ENCODE results near the gene AOPEP. TPM values are rescaled to one million over a fixed set of nuclear protein-coding genes. Genes with fewer than 3 reads are reported as not detected.

Gene AOPEP
- polyA plus RNA-seq, 1 of the 3 experiments (the other 2 are of a cell fraction): 54.6 TPM

GRCh38 chr9:94860678-94861588, 134.4 kb downstream of the AOPEP start:
- peaks cover 20 to 39% of the 10 kb centered on the region in 2 experiments for H3K4me1 ChIP-seq (ENCODE audit: control insufficient read depth in 1 of 2, insufficient read depth in 2 of 2, low read depth in 1 of 2, low read length in 1 of 2)
- no peaks in the 10 kb centered on the region for H3K9me3 ChIP-seq
- no peaks in the 10 kb centered on the region for H4K20me1 ChIP-seq (ENCODE audit: insufficient read depth)
- POLR2A ChIA-PET: interaction anchor here (0.5 kb wide), 1 partner anchor 645 kb away, joined by 3 read pairs; no protein-coding TSS in a partner anchor
- H3K36me3 ChIP-seq (replicated peaks in 1 of 2; ENCODE audit: control insufficient read depth in 1 of 2, insufficient read depth in 2 of 2, low read length in 1 of 2): no peaks in the 10 kb centered on the region
- peaks cover 5% of the 10 kb centered on the region for H3F3A ChIP-seq (replicated peaks; ENCODE audit: insufficient read depth)
- no peak overlapping the region for H2AFZ ChIP-seq (ENCODE audit: low read depth)
- no peaks in the 10 kb centered on the region for H3K9me2 ChIP-seq
- H3K27ac ChIP-seq (ENCODE audit: low read depth in 2 of 2, low read length in 1 of 2): no peak overlapping the region; a peak in 1 of 4 replicates
- peaks cover 13% of the 10 kb centered on the region for H3K79me2 ChIP-seq (ENCODE audit: insufficient read depth)
- H3K4me3 ChIP-seq (ENCODE audit: low read depth in 2 of 2, low read length in 1 of 2): no peak overlapping the region
- DNase-seq: no peak
- H3K27me3 ChIP-seq (ENCODE audit: insufficient read depth): no peaks in the 10 kb centered on the region
- TF ChIP-seq TEAD4 (IDR thresholded peaks at IDR 0.05; ENCODE audit: borderline replicate concordance, insufficient read depth) (no peak), POLR2AphosphoS5 (IDR thresholded peaks at IDR 0.05; ENCODE audit: low read depth, low read length) (no peak), RAD21 (IDR thresholded peaks at IDR 0.05; ENCODE audit: low read length) (no peak)
- CTCF ChIA-PET: interaction anchor here (1.2 to 1.4 kb wide), 2 partner anchors 9 to 78 kb away, joined by 3 read pairs; no protein-coding TSS in a partner anchor
- WGBS (ENCODE audit: low lambda C conversion rate): 92% methylated on average over 10 of the region's 10 CpGs
- no peak overlapping the region for H3K9ac ChIP-seq
- no peak overlapping the region for H3K4me2 ChIP-seq

- no peak overlapping the region for H3K9ac ChIP-seq
- no peaks in the 10 kb centered on the region for H3K36me3 ChIP-seq (replicated peaks in 1 of 2; ENCODE audit: control insufficient read depth in 1 of 2, insufficient read depth in 2 of 2, low read length in 1 of 2)
- 91% methylated on average over 11 of the region's 11 CpGs for WGBS (ENCODE audit: low lambda C conversion rate)
- POLR2A ChIA-PET: no interaction called here
- H3K79me2 ChIP-seq (ENCODE audit: insufficient read depth): peaks cover 13% of the 10 kb centered on the region
- H3K4me1 ChIP-seq (ENCODE audit: control insufficient read depth in 1 of 2, insufficient read depth in 2 of 2, low read depth in 1 of 2, low read length in 1 of 2): peaks cover 27 to 46% of the 10 kb centered on the region in 2 experiments
- H4K20me1 ChIP-seq (ENCODE audit: insufficient read depth): no peaks in the 10 kb centered on the region
- H3K27me3 ChIP-seq (ENCODE audit: insufficient read depth): no peaks in the 10 kb centered on the region
- no peaks in the 10 kb centered on the region for H3K9me2 ChIP-seq
- no peaks in the 10 kb centered on the region for H3K9me3 ChIP-seq
- H2AFZ ChIP-seq (ENCODE audit: low read depth): no peak overlapping the region
- no peak for TF ChIP-seq NRF1 (IDR thresholded peaks at IDR 0.05; ENCODE audit: low read depth, low read length)
- no peak for TF ChIP-seq CHD2 (IDR thresholded peaks at IDR 0.05; ENCODE audit: low read length, partially characterized antibody)
- no peak for TF ChIP-seq TCF12 (IDR thresholded peaks at IDR 0.05)
- no peak for TF ChIP-seq YY1 (IDR thresholded peaks at IDR 0.05; ENCODE audit: low read depth)
- no peak for TF ChIP-seq ELF1 (IDR thresholded peaks at IDR 0.05)
- no peak for TF ChIP-seq RCOR1 (IDR thresholded peaks at IDR 0.05; ENCODE audit: low read length)
- no peak for TF ChIP-seq RXRA (IDR thresholded peaks at IDR 0.05; ENCODE audit: borderline replicate concordance, low read depth)
- TF ChIP-seq, protein P1, sequence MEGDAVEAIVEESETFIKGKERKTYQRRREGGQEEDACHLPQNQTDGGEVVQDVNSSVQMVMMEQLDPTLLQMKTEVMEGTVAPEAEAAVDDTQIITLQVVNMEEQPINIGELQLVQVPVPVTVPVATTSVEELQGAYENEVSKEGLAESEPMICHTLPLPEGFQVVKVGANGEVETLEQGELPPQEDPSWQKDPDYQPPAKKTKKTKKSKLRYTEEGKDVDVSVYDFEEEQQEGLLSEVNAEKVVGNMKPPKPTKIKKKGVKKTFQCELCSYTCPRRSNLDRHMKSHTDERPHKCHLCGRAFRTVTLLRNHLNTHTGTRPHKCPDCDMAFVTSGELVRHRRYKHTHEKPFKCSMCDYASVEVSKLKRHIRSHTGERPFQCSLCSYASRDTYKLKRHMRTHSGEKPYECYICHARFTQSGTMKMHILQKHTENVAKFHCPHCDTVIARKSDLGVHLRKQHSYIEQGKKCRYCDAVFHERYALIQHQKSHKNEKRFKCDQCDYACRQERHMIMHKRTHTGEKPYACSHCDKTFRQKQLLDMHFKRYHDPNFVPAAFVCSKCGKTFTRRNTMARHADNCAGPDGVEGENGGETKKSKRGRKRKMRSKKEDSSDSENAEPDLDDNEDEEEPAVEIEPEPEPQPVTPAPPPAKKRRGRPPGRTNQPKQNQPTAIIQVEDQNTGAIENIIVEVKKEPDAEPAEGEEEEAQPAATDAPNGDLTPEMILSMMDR (IDR thresholded peaks at IDR 0.05): no peak
- TF ChIP-seq SMC3 (IDR thresholded peaks at IDR 0.05; ENCODE audit: low read depth, low read length): no peak
- TF ChIP-seq TAF1 (IDR thresholded peaks at IDR 0.05; ENCODE audit: borderline replicate concordance, low read depth, low read length): no peak
- TF ChIP-seq GATA2 (CRISPR knock-in tag; IDR thresholded peaks at IDR 0.05): no peak
- no peak for TF ChIP-seq TEAD4 (IDR thresholded peaks at IDR 0.05; ENCODE audit: borderline replicate concordance, insufficient read depth)
- no peak for TF ChIP-seq RAD21 (IDR thresholded peaks at IDR 0.05; ENCODE audit: low read length)
- no peak for TF ChIP-seq REST (IDR thresholded peaks at IDR 0.05; ENCODE audit: low read depth, low read length)
- no peak for TF ChIP-seq USF2 (IDR thresholded peaks at IDR 0.05; ENCODE audit: borderline replicate concordance, low read depth, low read length)
- TF ChIP-seq EP300 (IDR thresholded peaks at IDR 0.05; ENCODE audit: borderline replicate concordance in 1 of 2, low read depth in 1 of 2, low read length in 1 of 2): no peak
- no peak for TF ChIP-seq JUND (IDR thresholded peaks at IDR 0.05)
- TF ChIP-seq FOSL2 (IDR thresholded peaks at IDR 0.05; ENCODE audit: borderline replicate concordance, low read depth): no peak
- TF ChIP-seq MEF2A (IDR thresholded peaks at IDR 0.05; ENCODE audit: borderline replicate concordance, low read depth): no peak
- peak overlapping the region in 1 of 2 experiments; percentile 71; a peak in 1 of 4 replicates for H3K27ac ChIP-seq (ENCODE audit: low read depth in 2 of 2, low read length in 1 of 2)
- H3F3A ChIP-seq (replicated peaks; ENCODE audit: insufficient read depth): peaks cover 12% of the 10 kb centered on the region
- CTCF ChIA-PET: interaction anchor here (1.2 to 1.4 kb wide), 2 partner anchors 10 to 79 kb away, joined by 3 read pairs; no protein-coding TSS in a partner anchor
- H3K4me2 ChIP-seq: no peak overlapping the region
- no peak overlapping the region for H3K4me3 ChIP-seq (ENCODE audit: low read depth in 2 of 2, low read length in 1 of 2)
- no peak for DNase-seq
Measured at GRCh38 chr9:94861589-94862272, 135.2 kb downstream of the AOPEP start.
